22Rv1 (cell line): Measurements from ENCODE around the gene UBE3B.

ENCODE experiments used
- H3K27ac ChIP-seq: fragments of 450-650 bp; 2 replicates; pipeline ENCODE4 v1.5.1; 2017
- CTCF ChIP-seq: fragments of 450-650 bp; IDR thresholded peaks from 2 replicates; pipeline ENCODE4 v1.5.1; 2017; ENCODE audit warnings: mild to moderate bottlenecking
- ZFX ChIP-seq: fragments of 450-650 bp; IDR thresholded peaks from 2 replicates; pipeline ENCODE4 v1.6.1; 2017; ENCODE audit warnings: antibody characterized with exemption, borderline replicate concordance

UBE3B gene

GRCh38 chr12:109485201-109485600 lies 7.8 kb downstream of the UBE3B start:
- no peak overlapping the region for H3K27ac ChIP-seq
- no peak for TF ChIP-seq ZFX
- TF ChIP-seq CTCF: no peak

DNA sequence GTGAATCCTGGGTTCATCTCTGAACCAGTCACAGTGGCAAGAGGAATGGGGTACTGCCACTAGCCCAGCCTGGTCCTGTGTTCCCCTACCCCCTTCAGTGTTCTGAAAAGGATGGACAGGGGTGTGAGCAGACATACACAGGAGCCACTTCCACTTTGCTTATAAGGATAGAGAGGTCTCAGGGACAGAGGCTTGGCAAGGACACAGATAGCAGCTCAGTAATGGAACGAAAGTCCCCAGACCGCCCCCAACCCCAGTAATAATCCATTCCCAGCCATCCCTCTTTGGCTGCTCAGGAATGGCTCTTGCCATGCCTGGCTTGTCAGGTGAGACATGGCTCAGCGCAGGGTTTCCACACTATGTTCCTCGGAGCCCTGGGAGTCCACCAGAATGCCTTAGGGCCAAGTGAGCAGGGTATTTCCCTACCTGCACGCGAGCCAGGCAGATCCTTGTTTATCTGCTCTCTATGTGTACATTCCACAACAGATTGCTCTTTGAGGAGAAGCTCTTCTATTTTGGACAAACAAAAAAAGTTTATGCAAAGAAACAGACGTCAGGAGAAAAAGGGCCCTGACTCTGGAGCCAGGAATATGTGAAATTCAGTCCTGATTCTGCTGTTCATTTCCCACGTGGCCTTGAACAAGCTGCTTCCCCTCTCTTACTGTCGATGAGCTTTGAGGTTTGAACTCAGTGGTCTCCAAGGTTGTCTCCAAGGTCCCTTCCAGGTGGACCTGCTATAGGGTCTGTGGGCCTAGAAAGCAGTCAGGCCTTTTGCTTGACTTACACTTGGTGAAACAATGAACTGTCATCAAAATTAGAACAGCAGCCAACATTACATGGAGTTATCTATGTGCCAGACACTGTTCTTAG lies 10.0 kb downstream of the UBE3B start:
- H3K27ac ChIP-seq: no peak overlapping the region
- TF ChIP-seq CTCF: no peak
- no peak for TF ChIP-seq ZFX

DNA sequence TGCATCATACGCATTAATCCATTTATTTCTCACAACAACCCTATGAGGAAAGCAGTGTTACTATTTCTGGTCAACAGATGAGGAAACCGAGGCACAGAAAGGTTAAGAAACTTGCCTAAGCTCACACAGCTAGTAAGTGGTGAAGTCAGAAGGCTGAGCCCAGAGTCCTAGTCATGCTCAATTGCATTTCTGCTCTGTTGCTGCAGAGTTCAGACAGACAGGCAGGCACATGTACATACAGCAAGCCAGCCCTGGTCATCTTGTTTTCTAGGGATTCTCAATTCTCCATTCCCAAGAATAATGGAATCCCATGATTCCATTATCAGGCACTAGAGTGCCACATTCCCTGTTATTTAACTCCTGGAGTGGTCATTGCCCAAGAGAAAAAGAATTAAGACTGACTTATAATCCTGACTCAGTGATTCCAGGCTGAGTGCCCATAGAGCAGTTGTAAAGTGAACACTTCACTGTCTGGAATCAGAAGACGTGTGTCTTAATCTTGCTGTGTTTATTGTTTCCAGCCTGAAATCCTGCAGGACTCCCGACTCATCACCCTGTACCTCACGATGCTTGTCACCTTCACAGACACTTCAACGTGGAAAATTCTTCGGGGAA lies 10.7 kb downstream of the UBE3B start:
- no peak for TF ChIP-seq ZFX
- TF ChIP-seq CTCF: no peak
- no peak overlapping the region for H3K27ac ChIP-seq

- H3K27ac ChIP-seq: no peak overlapping the region
- TF ChIP-seq CTCF (no peak), ZFX (no peak)
Observed at GRCh38 chr12:109489016-109489954, 11.9 kb downstream of the UBE3B start.

- no peak for TF ChIP-seq CTCF
- no peak for TF ChIP-seq ZFX
- no peak overlapping the region for H3K27ac ChIP-seq
Observed at GRCh38 chr12:109489955-109490565, 12.6 kb downstream of the UBE3B start.

DNA sequence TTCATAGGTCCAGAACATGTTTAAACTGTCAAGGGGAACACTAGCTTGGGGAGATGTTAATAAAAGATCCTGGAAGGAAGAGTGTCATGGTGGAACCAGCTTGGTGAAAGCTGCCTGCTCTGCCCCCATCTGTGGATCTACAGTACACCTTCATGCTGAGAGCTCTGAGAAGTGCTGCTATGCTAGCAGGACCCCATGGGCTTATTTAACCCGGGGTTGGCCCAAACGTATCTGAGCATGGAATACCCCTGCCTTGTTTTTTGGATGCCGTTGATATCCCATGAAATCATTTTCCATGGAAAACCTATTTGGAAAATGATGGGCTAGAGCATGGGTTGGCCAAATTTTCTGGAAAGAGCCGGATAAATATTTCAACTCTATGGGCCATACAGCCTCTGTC lies 14.2 kb downstream of the UBE3B start:
- H3K27ac ChIP-seq: no peak overlapping the region
- TF ChIP-seq ZFX: no peak
- TF ChIP-seq CTCF: no peak
